Loucy (cell line): Measurements from ENCODE around the gene DYNC2H1.

Source experiments
- EZH2phosphoT487 ChIP-seq: fragments of 200-600 bp; IDR thresholded peaks from 2 replicates; pipeline ENCODE4 v1.6.1; 2018; ENCODE audit warnings: antibody characterized with exemption, mild to moderate bottlenecking, moderate library complexity, borderline replicate concordance
- TF ChIP-seq, protein P1 (sequence below): fragments of 200-600 bp; sonication (generic); conservative IDR thresholded peaks from 2 replicates; pipeline ENCODE4 v1.5.1; 2014; ENCODE audit warnings: mild to moderate bottlenecking, antibody characterized with exemption, low read length

DNA sequence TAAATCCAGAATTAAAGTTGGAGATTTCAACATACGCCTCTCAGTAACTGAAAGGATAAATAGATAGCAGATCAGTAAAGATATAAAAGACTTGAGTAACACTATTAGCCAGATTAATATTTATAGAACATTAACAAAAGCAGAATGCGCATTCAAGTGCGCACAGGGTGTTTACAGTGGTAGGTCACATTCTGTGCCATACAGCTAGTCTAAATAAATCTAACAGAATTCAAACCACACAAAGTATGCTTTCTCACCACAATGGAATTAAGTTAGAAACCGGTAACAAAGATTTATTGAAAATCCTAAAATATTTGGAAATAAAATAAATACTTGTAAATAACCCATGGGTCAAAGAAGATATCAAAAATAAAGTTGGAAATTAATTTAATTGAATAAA is 341.0 kb downstream of the DYNC2H1 start:
- TF ChIP-seq, protein P1, sequence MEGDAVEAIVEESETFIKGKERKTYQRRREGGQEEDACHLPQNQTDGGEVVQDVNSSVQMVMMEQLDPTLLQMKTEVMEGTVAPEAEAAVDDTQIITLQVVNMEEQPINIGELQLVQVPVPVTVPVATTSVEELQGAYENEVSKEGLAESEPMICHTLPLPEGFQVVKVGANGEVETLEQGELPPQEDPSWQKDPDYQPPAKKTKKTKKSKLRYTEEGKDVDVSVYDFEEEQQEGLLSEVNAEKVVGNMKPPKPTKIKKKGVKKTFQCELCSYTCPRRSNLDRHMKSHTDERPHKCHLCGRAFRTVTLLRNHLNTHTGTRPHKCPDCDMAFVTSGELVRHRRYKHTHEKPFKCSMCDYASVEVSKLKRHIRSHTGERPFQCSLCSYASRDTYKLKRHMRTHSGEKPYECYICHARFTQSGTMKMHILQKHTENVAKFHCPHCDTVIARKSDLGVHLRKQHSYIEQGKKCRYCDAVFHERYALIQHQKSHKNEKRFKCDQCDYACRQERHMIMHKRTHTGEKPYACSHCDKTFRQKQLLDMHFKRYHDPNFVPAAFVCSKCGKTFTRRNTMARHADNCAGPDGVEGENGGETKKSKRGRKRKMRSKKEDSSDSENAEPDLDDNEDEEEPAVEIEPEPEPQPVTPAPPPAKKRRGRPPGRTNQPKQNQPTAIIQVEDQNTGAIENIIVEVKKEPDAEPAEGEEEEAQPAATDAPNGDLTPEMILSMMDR: no peak
- no peak for TF ChIP-seq EZH2phosphoT487
